Measurements from ENCODE around the gene COPS4. TPM values are rescaled to one million over a fixed set of nuclear protein-coding genes. Genes with fewer than 3 reads are reported as not detected.
A peak's percentile ranks its signal among the peaks of the same experiment; 100 is the strongest.
"Not testable (repeated sequence)": the region's sequence is repeated elsewhere in the genome, so short reads cannot be mapped to it uniquely, and the experiment has no call there.

Gene COPS4
- total RNA-seq, 2 donors from 2014 or later, result 55.2 to 58.1 TPM

DNA sequence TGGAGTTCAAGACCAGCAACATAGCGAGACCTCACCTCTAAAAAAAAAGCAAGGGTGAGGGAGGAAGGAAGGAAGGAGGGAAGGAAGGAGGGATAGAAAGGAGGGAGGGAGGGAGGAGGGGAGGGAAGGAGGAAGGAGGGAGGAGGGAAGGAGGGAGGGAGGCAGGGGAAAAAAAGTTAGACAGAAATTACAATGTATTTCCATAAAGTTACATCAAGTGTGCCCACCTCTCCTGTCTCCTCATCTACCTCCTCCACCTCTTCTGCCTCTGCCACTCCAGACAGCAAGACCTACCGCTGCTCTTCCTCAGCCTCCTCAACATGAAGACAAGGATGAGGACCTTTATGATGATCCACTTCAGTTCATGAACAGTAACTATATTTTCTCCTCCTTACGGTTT is 32.7 kb upstream of the COPS4 start:
- TF ChIP-seq, protein P1, sequence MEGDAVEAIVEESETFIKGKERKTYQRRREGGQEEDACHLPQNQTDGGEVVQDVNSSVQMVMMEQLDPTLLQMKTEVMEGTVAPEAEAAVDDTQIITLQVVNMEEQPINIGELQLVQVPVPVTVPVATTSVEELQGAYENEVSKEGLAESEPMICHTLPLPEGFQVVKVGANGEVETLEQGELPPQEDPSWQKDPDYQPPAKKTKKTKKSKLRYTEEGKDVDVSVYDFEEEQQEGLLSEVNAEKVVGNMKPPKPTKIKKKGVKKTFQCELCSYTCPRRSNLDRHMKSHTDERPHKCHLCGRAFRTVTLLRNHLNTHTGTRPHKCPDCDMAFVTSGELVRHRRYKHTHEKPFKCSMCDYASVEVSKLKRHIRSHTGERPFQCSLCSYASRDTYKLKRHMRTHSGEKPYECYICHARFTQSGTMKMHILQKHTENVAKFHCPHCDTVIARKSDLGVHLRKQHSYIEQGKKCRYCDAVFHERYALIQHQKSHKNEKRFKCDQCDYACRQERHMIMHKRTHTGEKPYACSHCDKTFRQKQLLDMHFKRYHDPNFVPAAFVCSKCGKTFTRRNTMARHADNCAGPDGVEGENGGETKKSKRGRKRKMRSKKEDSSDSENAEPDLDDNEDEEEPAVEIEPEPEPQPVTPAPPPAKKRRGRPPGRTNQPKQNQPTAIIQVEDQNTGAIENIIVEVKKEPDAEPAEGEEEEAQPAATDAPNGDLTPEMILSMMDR (IDR thresholded peaks at IDR 0.05), result no peak
- no peaks in the 10 kb centered on the region for H3K36me3 ChIP-seq
- no peak for DNase-seq (ENCODE audit: low spot score)
- no peaks in the 10 kb centered on the region for H3K9me3 ChIP-seq
- no peak overlapping the region for H3K4me3 ChIP-seq
- no peaks in the 10 kb centered on the region for H3K27me3 ChIP-seq
- no peak overlapping the region for H3K27ac ChIP-seq
- H3K4me1 ChIP-seq, result no peaks in the 10 kb centered on the region

DNA sequence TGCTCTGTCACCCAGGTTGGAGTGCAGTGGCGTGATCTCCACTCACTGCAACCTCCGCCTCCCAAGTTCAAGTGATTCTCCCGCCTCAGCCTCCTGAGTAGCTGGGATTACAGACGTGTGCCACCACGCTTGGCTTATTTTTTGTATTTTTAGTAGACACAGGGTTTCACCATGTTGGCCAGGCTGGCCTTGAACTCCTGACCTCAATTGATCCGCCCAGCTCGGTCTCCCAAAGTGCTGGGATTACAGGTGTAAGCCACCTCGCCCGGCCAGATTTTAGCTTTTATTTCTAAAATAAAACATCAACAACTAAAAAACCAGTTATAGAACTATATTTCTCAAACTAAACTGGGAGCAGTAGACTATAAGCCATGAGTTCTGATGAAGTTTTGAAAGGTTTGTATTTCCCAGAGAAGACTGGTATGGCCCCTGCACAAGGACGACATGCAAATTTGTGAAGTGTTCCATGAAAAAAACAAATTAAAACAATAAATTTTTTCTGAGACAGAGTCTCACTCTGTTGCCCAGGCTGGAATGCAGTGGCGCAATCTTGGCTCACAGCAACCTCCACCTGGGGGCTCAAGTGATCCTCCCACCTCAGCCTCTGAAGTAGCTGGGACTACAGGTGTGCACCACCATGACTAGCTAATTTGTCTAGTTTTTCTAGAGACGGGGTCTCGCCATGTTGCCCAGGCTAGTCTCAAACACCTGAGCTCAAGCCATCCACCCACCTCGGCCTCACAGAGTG is 31.8 kb upstream of the COPS4 start:
- H3K27me3 ChIP-seq; H3K4me3 ChIP-seq; H3K9me3 ChIP-seq; DNase-seq (ENCODE audit: low spot score); H3K36me3 ChIP-seq; H3K4me1 ChIP-seq; H3K27ac ChIP-seq: not testable (repeated sequence)

DNA sequence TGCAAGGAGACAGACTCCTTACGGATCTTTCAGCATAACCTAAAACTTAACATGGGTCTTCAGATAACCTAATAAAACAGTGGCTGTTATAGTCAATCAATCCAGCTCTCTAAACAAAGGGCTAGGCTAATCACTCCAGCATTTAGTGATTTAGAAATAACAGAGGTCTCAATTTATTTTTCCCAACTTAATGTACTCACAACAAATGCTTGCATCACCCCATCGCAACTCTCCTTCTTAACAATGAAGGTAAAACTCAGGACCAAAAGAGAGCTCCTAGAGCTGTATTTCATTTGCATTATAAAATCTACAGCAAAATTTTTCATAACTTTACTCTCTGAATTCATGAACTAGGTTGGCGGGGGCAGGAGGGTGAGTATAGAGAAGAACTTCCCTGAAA is 25.5 kb upstream of the COPS4 start:
- DNase-seq (ENCODE audit: low spot score), result no peak
- Histone ChIP-seq H3K27ac (peak overlapping the region in 1 of 2 donors; percentile 93), H3K4me1 (peaks cover 0 to 29% of the 10 kb centered on the region in 2 donors), H3K27me3 (no peaks in the 10 kb centered on the region), H3K36me3 (no peaks in the 10 kb centered on the region), H3K4me3 (peak overlapping the region; percentile 70 to 76), H3K9me3 (no peaks in the 10 kb centered on the region)
- TF ChIP-seq, protein P1 (IDR thresholded peaks at IDR 0.05), result no peak

DNA sequence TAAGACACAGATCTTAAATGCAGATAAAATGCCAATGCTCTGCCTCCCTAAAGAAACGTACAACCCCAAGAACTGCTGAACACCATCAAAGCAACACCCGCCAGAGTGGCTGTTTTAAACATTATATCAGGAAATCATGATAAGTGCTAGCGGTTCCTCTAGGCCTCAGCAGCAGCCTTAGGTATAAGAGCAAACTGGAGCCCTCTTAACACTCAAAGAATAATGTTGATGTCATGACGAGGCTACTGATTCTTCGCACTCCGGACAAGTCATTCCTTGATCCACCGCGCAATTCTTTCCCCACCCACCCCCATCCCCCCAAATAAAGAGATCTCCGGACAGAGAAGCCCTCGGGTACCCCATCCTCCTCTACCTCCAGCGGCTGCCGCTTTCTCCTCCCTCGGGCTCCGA is 24.9 kb upstream of the COPS4 start:
- Histone ChIP-seq H3K27ac (peak overlapping the region; percentile 93), H3K4me1 (peaks cover 0 to 29% of the 10 kb centered on the region in 2 donors), H3K4me3 (peak overlapping the region; percentile 70 to 76), H3K36me3 (no peaks in the 10 kb centered on the region), H3K27me3 (no peaks in the 10 kb centered on the region), H3K9me3 (no peaks in the 10 kb centered on the region)
- DNase-seq (ENCODE audit: low spot score), result no peak
- TF ChIP-seq, protein P1 (IDR thresholded peaks at IDR 0.05), result no peak

DNA sequence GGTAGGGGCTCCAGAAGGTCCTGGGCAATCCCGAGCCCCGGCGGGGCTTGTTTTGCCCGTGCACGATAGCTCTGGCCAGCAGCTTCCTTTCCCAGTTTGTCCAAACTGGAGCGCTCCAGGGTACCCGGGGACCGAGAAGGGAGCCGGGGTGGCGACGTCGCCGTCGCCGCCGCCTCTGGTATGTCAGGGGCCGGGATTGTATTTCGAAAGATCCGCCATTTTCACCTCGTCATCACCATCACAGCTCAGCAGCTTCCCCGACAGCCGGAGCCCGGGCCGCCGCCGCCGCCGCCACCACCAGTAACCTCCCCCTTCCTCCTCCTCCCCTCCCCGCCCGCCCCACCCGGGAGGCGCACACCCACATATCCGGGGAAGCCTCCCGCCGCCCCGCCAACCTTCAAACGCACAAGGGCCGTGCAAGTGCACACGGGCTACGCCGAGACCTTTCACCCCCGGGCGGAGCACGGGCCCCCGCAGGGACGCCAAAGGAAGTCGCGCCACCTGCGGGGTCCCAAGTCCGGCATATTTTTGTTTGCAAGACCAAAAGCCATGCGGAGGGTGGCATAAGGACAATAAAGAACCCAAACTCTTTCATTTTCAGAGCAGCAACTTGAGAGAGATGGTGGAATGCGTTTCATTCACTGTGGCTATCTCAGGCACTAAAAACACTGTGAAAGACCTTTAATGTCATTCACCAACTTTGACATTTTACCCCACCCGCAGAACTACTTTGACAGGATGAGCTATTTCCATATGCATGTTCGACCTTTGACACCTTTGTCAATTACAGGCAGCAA is 24.3 kb upstream of the COPS4 start, which contains the start of gene LIN54:
Gene LIN54, minus strand, starts transcription at position 302 of the 797 bp plus-strand sequence. CDS start 25,979 bp downstream, outside the sequence.
- Histone ChIP-seq H3K4me3 (peak within 1 kb of the TSS; percentile 76 to 90), H3K36me3 (no peaks in the 10 kb centered on the region), H3K27ac (peak within 1 kb of the TSS; percentile 93), H3K9me3 (no peaks in the 10 kb centered on the region), H3K27me3 (no peaks in the 10 kb centered on the region), H3K4me1 (peaks cover 0 to 29% of the 10 kb centered on the region in 2 donors)
- TF ChIP-seq, protein P1 (IDR thresholded peaks at IDR 0.05), result peak in 1 of 2 donors; percentile 22
- DNase-seq (ENCODE audit: low spot score), result peak; percentile 89

DNA sequence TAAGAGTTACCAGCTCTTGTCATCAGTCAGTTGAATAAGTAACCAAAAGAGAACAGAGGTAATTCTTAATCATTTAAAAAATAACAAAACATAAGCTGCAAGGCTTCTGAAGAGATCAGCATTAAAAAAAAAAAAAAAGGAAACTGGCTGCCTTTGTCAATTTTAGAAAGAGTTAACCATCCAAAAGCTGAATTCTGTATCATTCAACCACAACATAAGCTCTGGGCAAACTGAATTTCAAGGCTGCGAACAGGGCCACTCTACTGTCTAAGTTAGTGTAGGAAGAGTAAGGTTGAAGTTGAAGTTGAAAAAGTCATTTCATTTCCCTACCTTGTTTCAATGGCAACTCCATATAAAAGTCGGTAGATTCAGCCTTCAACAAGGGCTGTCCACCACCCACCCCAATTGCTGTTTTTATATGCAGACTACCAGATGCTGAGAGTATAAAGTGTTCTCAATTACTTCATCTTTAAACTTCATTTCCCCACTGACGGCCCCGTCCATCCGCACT is 23.2 kb upstream of the COPS4 start:
- no peaks in the 10 kb centered on the region for H3K27me3 ChIP-seq
- no peaks in the 10 kb centered on the region for H3K9me3 ChIP-seq
- TF ChIP-seq, protein P1 (IDR thresholded peaks at IDR 0.05), result no peak
- no peak for DNase-seq (ENCODE audit: low spot score)
- H3K27ac ChIP-seq, result peak overlapping the region; percentile 93
- H3K4me1 ChIP-seq, result peaks cover 0 to 29% of the 10 kb centered on the region in 2 donors
- H3K4me3 ChIP-seq, result peak overlapping the region; percentile 55 to 90
- no peaks in the 10 kb centered on the region for H3K36me3 ChIP-seq
